Left ventricle myocardium superior (tissue), 1 donor: ENCODE data around the gene GOLGA8A. TPM values are rescaled to one million over a fixed set of nuclear protein-coding genes. Genes with fewer than 3 reads are reported as not detected.
"Not testable (repeated sequence)": the region's sequence is repeated elsewhere in the genome, so short reads cannot be mapped to it uniquely, and the experiment has no call there.

Source experiments
- ATAC-seq: fragments of 200-7000 bp; cut with Tn5 transposase; one replicate; pipeline ENCODE4 v1.9.1; 2020; ENCODE audit warnings: mild to moderate bottlenecking, moderate library complexity
- DNase-seq: peaks from one replicate; pipeline ENCODE4 v3.0.0-alpha.2; 2020
- intact Hi-C: fragments of 100-400 bp; cut with micrococcal nuclease; formaldehyde crosslinking; loops from one replicate; pipeline ENCODE4 v1.11.0; 2022
- total RNA-seq: library from RNA; stranded (reverse); fragmentation: NEBNext Ultra II Directional; extraction: Animal tissue kit (Norgen Biotek cat#: 25700); gene quantifications from one replicate; pipeline ENCODE4 v1.2.1, GENCODE V29; 2021
- donor health status: DM: no; HTN: yes; CAD: no; lungs with severe emphysema.

GOLGA8A gene
- total RNA-seq, 1 donor from 2014 or later, result 17.7 TPM

DNA sequence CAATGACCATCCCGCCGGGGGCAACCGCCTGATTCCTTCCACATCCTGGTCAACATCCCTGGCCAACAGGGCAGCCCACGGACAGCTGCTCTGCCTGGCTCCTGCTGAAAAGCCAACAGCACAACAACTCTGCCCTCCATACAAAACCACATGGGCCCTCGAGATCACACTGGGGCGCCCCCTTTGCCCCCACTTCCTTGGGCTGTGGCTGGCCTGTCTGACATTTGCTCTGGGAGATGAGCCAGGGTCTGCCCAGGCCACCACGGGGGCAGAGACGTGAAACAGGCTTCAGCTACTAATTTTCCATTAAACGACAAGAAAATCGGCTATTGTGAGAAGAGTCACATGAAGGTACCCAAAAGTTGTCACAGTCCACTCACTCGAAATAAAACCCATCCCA, 16.7 kb downstream of the GOLGA8A start:
- DNase-seq, intact Hi-C loops, ATAC-seq: not testable (repeated sequence)

- ATAC-seq, DNase-seq, intact Hi-C loops: not testable (repeated sequence)
Measured at GRCh38 chr15:34418435-34418834, 19.2 kb downstream of the GOLGA8A start.

- intact Hi-C loops, DNase-seq, ATAC-seq: not testable (repeated sequence)
Measured at GRCh38 chr15:34409511-34409910, 28.1 kb downstream of the GOLGA8A start.

- intact Hi-C loops, ATAC-seq, DNase-seq: not testable (repeated sequence)
Measured at GRCh38 chr15:34408973-34409372, 28.6 kb downstream of the GOLGA8A start.

- DNase-seq, ATAC-seq, intact Hi-C loops: not testable (repeated sequence)
Measured at GRCh38 chr15:34403899-34404298, 33.7 kb downstream of the GOLGA8A start.

- DNase-seq, intact Hi-C loops, ATAC-seq: not testable (repeated sequence)
Measured at GRCh38 chr15:34403160-34403598, 34.4 kb downstream of the GOLGA8A start.

GRCh38 chr15:34397637-34398259, 39.9 kb downstream of the GOLGA8A start:
- DNase-seq, ATAC-seq, intact Hi-C loops: not testable (repeated sequence)

GRCh38 chr15:34392981-34393380, 44.6 kb downstream of the GOLGA8A start:
- ATAC-seq, DNase-seq, intact Hi-C loops: not testable (repeated sequence)

GRCh38 chr15:34389594-34390086, 48.0 kb downstream of the GOLGA8A start:
- intact Hi-C loops, ATAC-seq, DNase-seq: not testable (repeated sequence)

Other genes with a start within 250 kb of the GOLGA8A start
- gene KATNBL1, start 227.7 kb downstream of the GOLGA8A start, total RNA-seq, result 15.3 TPM
- 82.6 TPM for gene EMC4, start 212.8 kb downstream of the GOLGA8A start, total RNA-seq
- gene SLC12A6, start 100.0 kb downstream of the GOLGA8A start, total RNA-seq, result 31.0 TPM
- 146 TPM for gene NOP10, start 94.7 kb downstream of the GOLGA8A start, total RNA-seq
- not detected for gene NUTM1, start 94.5 kb downstream of the GOLGA8A start, total RNA-seq
- 103 TPM for gene LPCAT4, start 70.6 kb downstream of the GOLGA8A start, total RNA-seq
- 10.3 TPM for gene GOLGA8B, start 145.8 kb upstream of the GOLGA8A start, total RNA-seq